Kidney tubule cell (primary cell): ENCODE data around the gene MAP7.
"Not testable (repeated sequence)": the region's sequence is repeated elsewhere in the genome, so short reads cannot be mapped to it uniquely, and the experiment has no call there.

Experiments used
- DNase-seq: peaks from one replicate; pipeline ENCODE4 v3.0.0-alpha.2; 2018; ENCODE audit warnings: low spot score

The MAP7 gene

DNA sequence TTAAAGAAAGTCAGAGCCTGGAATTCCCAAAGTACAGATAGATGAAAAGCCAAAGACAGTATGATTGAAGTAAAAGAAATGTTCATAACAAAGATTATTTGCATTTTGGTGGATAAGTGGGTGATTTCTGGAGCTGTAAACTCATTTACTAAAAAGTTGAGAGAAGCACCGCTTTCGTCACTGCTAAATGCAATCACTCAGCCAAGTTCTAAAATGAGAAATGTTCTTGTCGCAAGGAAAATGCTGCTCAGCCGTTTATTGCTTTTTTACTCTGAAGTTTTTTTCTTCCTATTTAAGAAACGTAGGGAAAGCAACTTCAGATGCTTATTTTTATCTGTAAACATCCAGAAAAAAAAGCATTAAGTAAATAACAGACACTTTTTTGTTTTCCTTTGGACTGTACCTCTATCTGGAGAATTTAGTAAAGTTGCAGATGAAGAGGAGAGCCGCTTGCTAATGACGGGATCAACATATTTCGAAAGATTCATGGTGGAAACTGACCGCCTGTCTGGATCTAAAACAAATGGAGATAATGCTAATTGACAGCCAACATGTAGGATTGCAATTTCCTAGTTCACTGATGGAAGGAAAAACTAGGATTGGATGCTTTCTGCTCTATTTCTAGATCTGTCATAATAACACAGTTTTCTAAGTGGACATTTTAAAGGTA, 166.8 kb downstream of the MAP7 start:
- DNase-seq, result no peak

GRCh38 chr6:136382676-136383252, 167.5 kb downstream of the MAP7 start:
- DNase-seq, result no peak

GRCh38 chr6:136378888-136379287, 171.3 kb downstream of the MAP7 start:
- peak; percentile 17 for DNase-seq

GRCh38 chr6:136375836-136376235, 174.4 kb downstream of the MAP7 start:
- not testable (repeated sequence) for DNase-seq

DNA sequence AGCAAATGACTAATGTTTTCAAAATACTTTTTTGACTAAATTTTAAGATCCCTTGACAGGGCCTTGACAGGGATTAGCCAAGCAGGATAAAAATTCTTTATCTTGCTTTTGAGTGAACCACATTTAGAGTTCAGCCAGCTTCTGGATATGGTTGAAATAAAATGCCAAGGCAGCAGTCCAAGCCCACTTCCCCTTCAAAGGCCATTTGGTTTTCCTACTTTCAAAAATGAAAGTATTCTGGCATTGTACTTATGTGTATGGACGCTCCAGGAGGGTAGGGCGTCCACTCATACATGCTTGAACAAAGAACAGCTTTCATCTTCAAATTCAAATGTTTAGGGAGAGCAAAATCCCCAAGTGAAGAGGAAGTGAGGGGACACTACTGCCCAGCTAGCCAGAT, 178.3 kb downstream of the MAP7 start:
- DNase-seq, result no peak

GRCh38 chr6:136370988-136371728, 179.1 kb downstream of the MAP7 start:
- peak; percentile 38 for DNase-seq

GRCh38 chr6:136365776-136366354, 184.4 kb downstream of the MAP7 start:
- DNase-seq, result no peak

DNA sequence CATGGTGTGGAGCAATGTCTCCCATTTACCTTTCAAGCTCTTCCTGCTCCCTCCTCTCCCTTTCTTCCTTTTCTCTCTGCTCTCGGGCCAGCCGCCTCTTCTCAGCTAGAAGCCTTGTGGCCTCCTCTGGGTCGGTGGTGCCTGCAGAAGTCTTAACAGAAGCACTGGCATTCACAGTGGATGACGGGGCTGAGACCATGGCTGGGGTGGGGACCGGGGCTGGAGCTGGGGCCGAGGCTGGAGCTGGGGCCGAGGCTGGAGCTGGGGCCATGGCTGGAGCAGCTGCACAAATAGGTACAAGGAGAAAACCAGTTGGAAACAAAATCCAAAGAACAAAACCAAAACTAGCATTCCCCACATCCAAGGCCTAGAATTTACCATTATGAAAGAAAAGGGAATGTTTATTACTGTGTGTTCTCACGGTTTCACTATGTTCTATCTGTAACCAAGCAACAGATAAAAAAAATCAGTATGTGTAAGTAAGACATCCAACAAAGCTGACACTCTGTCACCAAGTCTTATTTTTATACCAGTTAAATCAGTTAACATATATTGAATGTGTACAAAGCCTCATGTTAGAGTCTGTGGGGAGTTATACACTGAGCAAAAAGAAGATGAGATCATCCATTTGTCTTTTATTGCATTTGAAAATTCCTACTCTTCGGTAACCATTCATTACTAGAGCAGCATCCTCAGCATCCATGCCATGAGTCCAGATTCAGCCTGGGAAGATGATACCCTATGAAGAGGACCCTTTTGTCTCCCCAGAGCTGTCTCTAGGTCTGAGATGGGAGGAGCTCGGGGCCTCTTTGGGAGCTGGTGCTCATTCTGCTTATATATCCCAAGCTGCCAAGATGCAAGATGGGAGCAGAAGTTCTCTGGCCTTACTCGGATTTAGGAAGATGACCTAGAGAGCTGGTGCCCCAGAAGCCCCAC, 187.5 kb downstream of the MAP7 start:
- DNase-seq, result no peak

DNA sequence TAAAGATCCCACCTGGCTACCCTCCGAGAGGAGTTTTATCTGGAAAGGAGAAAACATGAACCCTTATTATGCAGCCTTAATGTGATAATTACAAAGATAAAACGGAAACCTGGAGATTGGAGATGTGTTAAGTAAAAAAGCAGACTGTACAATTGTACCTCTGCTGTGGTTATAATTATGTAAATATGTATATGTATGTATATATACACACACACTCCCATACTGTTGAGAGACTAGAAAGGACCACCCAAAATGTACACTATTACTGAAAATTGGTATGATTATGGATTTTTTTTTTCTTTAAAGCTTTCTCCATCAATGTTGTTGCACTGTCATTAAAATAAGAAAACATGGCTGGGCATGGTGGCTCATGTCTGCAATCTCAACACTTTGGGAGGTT, 188.4 kb downstream of the MAP7 start:
- DNase-seq, result no peak

DNA sequence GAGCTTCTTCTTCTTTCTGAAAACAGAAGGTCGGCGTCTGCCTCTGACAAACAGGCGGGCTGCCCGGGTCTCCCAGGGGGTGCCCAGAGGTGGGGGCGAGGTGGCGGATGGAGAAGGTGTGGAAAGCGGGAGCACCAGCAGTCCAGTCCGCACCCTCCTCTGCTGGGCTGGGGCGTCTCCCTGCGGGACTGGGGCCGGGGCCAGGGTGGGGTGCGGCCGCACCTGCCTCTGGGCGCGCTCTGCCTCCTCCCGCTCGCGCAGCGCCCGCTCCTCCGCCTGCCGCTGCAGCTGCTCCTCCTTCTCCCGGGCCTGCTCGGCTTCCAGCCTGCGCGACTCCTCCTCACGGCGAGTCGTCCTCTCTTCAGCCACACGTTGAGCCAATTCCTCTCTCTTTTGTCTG, 189.4 kb downstream of the MAP7 start:
- DNase-seq, result no peak

DNA sequence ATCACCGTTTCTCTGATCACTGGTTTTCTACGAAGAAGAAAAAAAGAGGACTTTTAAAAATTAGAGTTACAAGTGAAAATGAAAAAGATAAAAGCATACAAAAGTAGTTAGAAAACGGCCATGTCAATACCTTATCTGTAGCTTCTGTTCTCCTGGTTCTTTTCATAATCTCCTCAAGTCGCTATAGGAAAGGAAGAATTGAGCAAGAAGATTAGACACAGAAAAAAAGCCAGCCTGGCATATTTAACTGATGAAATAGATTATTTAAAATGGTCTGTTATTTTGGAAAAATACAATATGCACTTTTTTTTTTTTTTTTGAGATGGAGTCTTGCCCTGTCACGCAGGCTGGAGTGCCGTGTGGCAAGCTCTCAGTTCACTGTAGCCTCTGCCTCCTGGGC, 190.4 kb downstream of the MAP7 start:
- no peak for DNase-seq

DNA sequence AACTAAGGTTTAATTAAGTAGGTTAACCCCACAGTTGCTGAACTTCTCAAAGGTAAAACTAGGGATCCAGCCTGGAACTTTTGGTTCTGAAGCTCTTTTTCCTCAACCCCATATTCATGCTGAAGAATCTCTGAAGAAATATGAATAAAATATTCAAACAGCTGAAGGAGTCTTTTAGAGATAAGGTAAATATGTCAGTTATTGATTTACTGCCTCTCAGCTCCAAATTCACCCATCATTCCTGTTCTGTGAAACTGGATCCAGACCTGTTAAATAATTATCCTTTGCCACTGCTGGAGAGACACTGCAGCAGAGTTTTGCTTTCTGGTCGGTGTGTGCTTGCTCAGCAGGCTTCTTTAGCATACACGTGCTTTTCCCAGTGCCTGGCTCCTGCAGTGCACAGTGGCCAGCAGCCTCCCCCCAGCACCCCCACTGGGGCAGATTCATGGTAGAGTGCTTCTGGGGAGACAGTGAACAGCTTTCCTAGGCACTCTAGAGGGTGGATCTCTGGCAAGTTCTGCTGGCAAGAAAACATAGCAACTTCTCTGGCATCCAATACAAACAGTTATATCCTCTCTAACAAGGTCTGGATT, 198.6 kb downstream of the MAP7 start:
- peak; percentile 2 for DNase-seq

DNA sequence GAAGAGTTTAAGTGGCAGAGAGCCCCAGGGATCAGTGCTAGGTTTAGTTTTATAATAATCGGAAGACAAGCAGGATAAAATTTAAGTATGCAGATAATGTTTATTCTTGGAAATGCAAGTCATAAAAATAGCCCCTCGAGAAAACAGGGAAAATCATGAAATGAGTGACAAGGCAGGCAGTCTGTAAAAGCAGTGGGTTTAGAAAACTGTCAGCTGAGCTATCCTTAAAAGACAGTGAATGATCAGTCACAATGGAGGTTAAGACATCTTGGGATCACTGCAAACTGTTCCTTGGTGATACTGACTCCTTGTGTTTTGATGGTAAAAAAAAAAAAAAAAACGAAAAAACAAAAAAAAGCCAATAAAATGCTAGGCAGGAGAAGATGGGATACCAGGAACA, 199.3 kb downstream of the MAP7 start:
- DNase-seq, result no peak

DNA sequence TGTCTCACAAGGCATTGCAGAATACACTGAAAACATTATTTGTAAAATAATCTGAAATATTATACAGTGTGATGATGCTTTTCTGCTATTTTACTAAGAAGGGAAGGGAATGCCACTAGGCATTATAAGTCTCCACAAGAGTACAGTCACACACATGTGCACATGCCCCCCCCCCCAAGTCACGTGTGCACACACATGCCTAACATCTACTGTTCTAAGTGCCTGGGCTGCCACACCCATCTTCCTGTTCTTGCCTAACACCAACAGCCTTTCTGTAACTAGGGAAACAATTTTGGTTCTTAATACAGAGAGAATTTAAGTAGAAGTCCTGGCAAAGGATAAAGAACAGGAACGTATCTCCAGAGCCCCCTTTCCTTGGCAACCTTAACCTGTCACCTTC, 202.4 kb downstream of the MAP7 start:
- DNase-seq, result no peak

- no peak for DNase-seq
Measured at GRCh38 chr6:136345145-136345544, 205.1 kb downstream of the MAP7 start.

- DNase-seq, result no peak
Measured at GRCh38 chr6:136344420-136344819, 205.8 kb downstream of the MAP7 start.

GRCh38 chr6:136343700-136344099, 206.5 kb downstream of the MAP7 start:
- DNase-seq, result no peak

DNA sequence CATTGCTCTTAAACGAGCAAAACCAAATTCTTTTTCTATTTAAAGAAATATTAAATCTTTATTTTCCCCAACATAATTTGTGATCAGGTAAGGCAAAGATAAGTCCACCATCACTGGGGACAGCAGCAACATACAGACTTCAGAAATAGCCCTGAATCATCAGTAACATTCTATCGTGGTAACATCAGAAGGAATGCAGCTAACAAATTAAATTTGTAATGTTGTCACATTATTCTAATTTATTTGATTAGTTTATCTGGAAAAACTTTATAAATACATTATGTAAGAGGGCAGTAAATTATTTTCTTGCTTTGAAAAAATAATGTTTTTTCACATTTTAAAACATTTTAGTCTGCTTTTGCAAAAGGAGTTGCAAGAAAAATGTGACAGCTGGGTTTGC, 206.9 kb downstream of the MAP7 start:
- no peak for DNase-seq

DNA sequence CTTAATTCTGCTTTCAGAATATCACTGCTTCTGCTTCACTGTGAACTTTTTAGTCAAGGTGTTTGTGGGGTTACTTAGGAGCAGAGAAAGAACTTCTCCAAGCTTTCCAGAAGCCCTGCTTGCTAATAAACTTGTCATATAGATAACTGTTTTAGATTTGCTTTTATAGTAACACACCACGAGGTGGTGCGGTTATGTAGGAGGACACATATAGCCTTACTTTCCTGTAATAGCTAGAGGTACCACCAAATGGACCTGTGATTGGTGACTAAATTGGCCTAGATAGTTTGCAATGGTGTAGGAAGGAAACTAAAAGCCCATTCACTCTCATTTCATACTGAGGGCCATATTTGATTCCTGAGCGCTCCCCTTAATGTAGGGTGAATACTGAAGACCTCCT, 208.3 kb downstream of the MAP7 start:
- DNase-seq, result no peak

GRCh38 chr6:136341367-136341766, 208.9 kb downstream of the MAP7 start:
- no peak for DNase-seq

DNA sequence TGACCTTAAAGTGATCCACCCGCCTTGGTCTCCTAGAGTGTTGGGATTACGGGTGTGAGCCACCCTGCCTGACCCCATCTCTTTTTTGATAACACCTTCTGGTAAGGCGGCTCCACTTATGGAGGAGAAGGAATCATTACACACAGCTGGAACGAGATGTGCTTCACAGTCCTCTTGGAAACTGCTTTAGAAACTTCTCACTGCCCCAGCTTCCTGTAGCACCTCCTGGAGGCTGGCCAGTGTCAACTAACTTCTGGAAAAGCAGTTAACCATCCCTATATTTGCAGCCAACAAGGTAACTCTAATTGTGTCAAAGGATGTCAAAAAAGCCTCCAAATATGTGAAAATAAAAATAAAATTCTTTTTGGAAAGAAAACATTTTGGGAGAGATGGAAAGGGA, 211.7 kb downstream of the MAP7 start:
- no peak for DNase-seq

- DNase-seq, result no peak
Measured at GRCh38 chr6:136337606-136338005, 212.6 kb downstream of the MAP7 start.
